Ishikawa (cell line): Measurements from ENCODE around the gene SP1.

Source experiments
- CEBPB ChIP-seq: IDR thresholded peaks from 2 replicates; pipeline ENCODE4 v1.6.1; 2012
- CREB1 ChIP-seq: IDR thresholded peaks from 2 replicates; pipeline ENCODE4 v1.6.1; 2012; ENCODE audit warnings: low read depth
- EGR1 ChIP-seq: IDR thresholded peaks from 2 replicates; pipeline ENCODE4 v1.6.1; 2012
- EP300 ChIP-seq: IDR thresholded peaks from 2 replicates; pipeline ENCODE4 v1.6.1; 2012; ENCODE audit warnings: borderline replicate concordance
- FOXM1 ChIP-seq: IDR thresholded peaks from 2 replicates; pipeline ENCODE4 v1.6.1; 2012; ENCODE audit warnings: low read depth, borderline replicate concordance
- NFIC ChIP-seq: IDR thresholded peaks from 2 replicates; pipeline ENCODE4 v1.6.1; 2012
- RAD21 ChIP-seq: IDR thresholded peaks from 2 replicates; pipeline ENCODE4 v1.6.1; 2012; ENCODE audit warnings: low read depth
- TAF1 ChIP-seq: IDR thresholded peaks from 2 replicates; pipeline ENCODE4 v1.6.1; 2012; ENCODE audit warnings: low read depth, mild to moderate bottlenecking
- TCF12 ChIP-seq: IDR thresholded peaks from 2 replicates; pipeline ENCODE4 v1.6.1; 2012; ENCODE audit warnings: low read depth
- TEAD4 ChIP-seq: IDR thresholded peaks from 2 replicates; pipeline ENCODE4 v1.6.1; 2012
- YY1 ChIP-seq: IDR thresholded peaks from 2 replicates; pipeline ENCODE4 v1.6.1; 2012; ENCODE audit warnings: low read depth
- ZBTB7A ChIP-seq: IDR thresholded peaks from 2 replicates; pipeline ENCODE4 v1.6.1; 2012; ENCODE audit warnings: low read depth
- TF ChIP-seq, protein P1 (sequence below): IDR thresholded peaks from 2 replicates; pipeline ENCODE4 v1.6.1; 2012; ENCODE audit warnings: low read depth, mild to moderate bottlenecking
- TF ChIP-seq, protein P2 (sequence below): IDR thresholded peaks from 2 replicates; pipeline ENCODE4 v1.6.1; 2012
- TF ChIP-seq, protein P3 (sequence below): IDR thresholded peaks from 2 replicates; pipeline ENCODE4 v1.6.1; 2012

The SP1 gene

DNA sequence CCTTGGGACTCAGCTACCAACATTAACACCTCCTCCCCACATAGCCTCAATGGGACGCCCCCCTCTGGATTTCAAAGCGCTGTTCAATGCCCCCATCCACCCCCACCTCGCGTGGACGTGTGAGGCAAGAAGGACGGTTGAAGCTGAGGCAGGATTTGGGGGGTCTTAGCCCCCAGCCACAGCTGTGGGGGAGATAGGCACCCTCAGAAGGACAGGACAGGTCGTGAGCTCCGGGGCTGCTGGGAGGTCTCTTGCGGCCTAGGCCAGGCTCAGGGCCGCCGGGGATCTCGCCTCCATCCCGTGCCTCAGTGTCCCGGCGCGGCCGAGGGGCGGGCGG, 35.5 kb upstream of the SP1 start:
- TF ChIP-seq, protein P1, sequence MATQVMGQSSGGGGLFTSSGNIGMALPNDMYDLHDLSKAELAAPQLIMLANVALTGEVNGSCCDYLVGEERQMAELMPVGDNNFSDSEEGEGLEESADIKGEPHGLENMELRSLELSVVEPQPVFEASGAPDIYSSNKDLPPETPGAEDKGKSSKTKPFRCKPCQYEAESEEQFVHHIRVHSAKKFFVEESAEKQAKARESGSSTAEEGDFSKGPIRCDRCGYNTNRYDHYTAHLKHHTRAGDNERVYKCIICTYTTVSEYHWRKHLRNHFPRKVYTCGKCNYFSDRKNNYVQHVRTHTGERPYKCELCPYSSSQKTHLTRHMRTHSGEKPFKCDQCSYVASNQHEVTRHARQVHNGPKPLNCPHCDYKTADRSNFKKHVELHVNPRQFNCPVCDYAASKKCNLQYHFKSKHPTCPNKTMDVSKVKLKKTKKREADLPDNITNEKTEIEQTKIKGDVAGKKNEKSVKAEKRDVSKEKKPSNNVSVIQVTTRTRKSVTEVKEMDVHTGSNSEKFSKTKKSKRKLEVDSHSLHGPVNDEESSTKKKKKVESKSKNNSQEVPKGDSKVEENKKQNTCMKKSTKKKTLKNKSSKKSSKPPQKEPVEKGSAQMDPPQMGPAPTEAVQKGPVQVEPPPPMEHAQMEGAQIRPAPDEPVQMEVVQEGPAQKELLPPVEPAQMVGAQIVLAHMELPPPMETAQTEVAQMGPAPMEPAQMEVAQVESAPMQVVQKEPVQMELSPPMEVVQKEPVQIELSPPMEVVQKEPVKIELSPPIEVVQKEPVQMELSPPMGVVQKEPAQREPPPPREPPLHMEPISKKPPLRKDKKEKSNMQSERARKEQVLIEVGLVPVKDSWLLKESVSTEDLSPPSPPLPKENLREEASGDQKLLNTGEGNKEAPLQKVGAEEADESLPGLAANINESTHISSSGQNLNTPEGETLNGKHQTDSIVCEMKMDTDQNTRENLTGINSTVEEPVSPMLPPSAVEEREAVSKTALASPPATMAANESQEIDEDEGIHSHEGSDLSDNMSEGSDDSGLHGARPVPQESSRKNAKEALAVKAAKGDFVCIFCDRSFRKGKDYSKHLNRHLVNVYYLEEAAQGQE: no peak
- no peak for TF ChIP-seq FOXM1
- TF ChIP-seq ZBTB7A: no peak
- TF ChIP-seq, protein P2, sequence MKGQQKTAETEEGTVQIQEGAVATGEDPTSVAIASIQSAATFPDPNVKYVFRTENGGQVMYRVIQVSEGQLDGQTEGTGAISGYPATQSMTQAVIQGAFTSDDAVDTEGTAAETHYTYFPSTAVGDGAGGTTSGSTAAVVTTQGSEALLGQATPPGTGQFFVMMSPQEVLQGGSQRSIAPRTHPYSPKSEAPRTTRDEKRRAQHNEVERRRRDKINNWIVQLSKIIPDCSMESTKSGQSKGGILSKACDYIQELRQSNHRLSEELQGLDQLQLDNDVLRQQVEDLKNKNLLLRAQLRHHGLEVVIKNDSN: no peak
- no peak for TF ChIP-seq YY1
- TF ChIP-seq NFIC: no peak
- no peak for TF ChIP-seq RAD21
- no peak for TF ChIP-seq CEBPB
- no peak for TF ChIP-seq TAF1
- no peak for TF ChIP-seq CREB1
- TF ChIP-seq, protein P3, sequence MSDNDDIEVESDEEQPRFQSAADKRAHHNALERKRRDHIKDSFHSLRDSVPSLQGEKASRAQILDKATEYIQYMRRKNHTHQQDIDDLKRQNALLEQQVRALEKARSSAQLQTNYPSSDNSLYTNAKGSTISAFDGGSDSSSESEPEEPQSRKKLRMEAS: no peak
- TF ChIP-seq EGR1: no peak
- TF ChIP-seq TEAD4: no peak
- no peak for TF ChIP-seq TCF12
- TF ChIP-seq EP300: no peak

DNA sequence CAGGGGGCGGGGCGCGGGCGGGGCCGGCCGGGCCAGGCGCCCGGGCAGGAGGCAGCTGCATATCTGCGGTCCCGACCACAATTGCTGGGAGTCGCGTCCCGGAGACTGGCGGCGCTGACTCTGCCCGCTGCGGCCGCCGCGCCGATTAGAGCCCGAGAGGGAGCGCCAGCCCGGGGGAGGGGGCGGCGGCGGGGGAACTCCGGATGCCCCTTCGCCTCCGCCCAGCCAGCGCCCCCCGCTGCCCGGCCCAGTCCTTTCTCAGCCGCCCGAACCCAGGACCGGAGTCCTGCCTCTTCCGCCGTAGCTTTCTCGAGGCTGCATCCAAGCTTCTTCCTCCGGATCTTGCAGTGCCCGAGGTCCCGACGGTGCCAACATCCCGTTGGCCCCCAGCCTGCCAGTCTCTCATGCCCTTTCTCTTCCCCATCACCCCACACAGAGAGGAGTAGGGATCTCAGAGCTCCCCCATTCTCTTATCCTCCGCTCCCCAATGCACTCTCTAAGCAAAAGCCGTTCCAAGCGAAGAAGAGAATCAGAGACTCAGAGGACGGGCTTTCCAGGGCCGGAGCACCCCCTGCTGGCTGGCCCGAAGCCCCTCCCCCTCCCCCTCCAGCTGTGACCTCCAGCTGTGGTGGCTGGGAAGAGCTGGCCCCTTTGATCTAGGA, 35.0 kb upstream of the SP1 start:
- TF ChIP-seq, protein P2: no peak
- peak; percentile 56 for TF ChIP-seq TCF12
- peak; percentile 81 for TF ChIP-seq ZBTB7A
- TF ChIP-seq EGR1: no peak
- no peak for TF ChIP-seq EP300
- no peak for TF ChIP-seq YY1
- no peak for TF ChIP-seq CREB1
- TF ChIP-seq, protein P1: no peak
- peak; percentile 20; the same call in 1 of the 2 replicates for TF ChIP-seq TAF1
- no peak for TF ChIP-seq TEAD4
- TF ChIP-seq, protein P3: peak; percentile 53; the same call in 1 of the 2 replicates
- peak; percentile 18; the same call in 1 of the 2 replicates for TF ChIP-seq NFIC
- no peak for TF ChIP-seq CEBPB
- peak; percentile 46; the same call in 1 of the 2 replicates for TF ChIP-seq RAD21
- TF ChIP-seq FOXM1: no peak

DNA sequence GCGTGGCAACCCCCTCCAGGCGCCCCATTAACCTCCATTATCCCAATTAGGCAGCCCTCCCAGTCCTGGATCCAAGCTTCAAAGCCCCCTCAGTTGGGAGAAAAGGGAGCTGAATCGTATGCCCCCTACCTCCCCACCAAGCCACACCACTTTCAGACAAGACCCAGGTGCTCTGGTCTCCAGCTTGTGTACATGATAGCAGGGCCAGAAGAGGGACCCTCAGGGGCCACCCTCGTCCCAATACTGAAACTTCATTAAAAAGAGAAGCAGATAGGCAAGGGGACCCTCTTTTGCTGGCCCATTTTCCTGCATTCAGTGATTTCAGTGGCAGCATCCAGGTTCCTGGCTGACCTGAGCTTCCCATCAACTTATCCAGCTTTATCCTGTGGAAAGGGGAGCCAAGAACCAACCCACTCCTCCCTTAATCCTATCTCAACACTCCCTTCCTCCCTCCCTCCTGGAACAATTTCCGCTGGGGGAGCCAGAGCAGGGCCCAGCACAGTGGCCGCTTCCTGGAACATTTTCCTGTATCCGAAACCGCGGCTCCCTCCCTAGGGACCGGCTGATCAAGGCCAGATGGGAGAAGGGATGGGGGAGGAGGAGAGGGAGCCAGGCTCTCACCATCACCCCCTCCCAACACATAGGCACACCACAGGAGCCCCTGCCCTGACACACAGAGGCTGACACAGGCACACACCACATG, 34.3 kb upstream of the SP1 start:
- TF ChIP-seq CREB1 (no peak), EGR1 (no peak), YY1 (no peak), TCF12 (no peak), FOXM1 (no peak), EP300 (no peak), TEAD4 (no peak), ZBTB7A (no peak)
- TF ChIP-seq, protein P3: no peak

DNA sequence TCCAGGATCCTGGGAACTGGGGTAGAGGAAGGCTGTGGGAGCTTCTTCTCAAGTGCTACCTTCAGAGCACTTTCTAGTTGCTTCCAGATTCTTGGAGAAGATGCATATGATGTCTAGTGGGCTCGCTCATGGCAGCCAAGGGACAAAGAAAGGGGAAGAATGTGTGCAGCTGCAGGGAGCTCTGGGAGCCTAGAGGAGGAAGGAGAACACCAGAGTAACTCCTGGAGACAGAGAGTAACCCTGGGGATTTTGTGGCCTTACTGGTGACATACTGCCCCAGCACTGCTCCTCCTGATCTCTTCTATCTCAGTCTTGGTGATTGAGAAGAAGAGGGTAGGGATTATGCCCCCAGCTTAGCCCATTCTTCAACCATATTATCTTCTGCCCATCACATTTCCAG, 33.5 kb upstream of the SP1 start:
- TF ChIP-seq TEAD4 (no peak), EP300 (no peak), CEBPB (no peak), CREB1 (no peak), RAD21 (no peak), ZBTB7A (no peak), YY1 (no peak), FOXM1 (no peak), TCF12 (no peak), TAF1 (no peak), EGR1 (no peak), NFIC (no peak)
- TF ChIP-seq, protein P3: no peak
- TF ChIP-seq, protein P1: no peak
- TF ChIP-seq, protein P2: no peak
